HEK293T (cell line): ENCODE results near the gene ALOX12.

Source experiments
- BHLHE40 ChIP-seq: fragments of 450-650 bp; IDR thresholded peaks from 2 replicates; pipeline ENCODE4 v1.6.1; 2016; ENCODE audit warnings: mild to moderate bottlenecking, moderate library complexity, borderline replicate concordance
- FOXM1 ChIP-seq: fragments of 450-650 bp; IDR thresholded peaks from 2 replicates; pipeline ENCODE4 v1.6.1; 2017; ENCODE audit warnings: mild to moderate bottlenecking, borderline replicate concordance
- HDGF ChIP-seq: fragments of 450-650 bp; IDR thresholded peaks from 2 replicates; pipeline ENCODE4 v1.6.1; 2017; ENCODE audit warnings: antibody characterized with exemption, borderline replicate concordance
- SP1 ChIP-seq: fragments of 450-650 bp; IDR thresholded peaks from 2 replicates; pipeline ENCODE4 v1.6.1; 2017
- TARDBP ChIP-seq: fragments of 450-650 bp; IDR thresholded peaks from 2 replicates; pipeline ENCODE4 v1.6.1; 2016
- TF ChIP-seq, protein P1 (sequence below): fragments of 450-650 bp; IDR thresholded peaks from 2 replicates; pipeline ENCODE4 v1.6.1; 2016

DNA sequence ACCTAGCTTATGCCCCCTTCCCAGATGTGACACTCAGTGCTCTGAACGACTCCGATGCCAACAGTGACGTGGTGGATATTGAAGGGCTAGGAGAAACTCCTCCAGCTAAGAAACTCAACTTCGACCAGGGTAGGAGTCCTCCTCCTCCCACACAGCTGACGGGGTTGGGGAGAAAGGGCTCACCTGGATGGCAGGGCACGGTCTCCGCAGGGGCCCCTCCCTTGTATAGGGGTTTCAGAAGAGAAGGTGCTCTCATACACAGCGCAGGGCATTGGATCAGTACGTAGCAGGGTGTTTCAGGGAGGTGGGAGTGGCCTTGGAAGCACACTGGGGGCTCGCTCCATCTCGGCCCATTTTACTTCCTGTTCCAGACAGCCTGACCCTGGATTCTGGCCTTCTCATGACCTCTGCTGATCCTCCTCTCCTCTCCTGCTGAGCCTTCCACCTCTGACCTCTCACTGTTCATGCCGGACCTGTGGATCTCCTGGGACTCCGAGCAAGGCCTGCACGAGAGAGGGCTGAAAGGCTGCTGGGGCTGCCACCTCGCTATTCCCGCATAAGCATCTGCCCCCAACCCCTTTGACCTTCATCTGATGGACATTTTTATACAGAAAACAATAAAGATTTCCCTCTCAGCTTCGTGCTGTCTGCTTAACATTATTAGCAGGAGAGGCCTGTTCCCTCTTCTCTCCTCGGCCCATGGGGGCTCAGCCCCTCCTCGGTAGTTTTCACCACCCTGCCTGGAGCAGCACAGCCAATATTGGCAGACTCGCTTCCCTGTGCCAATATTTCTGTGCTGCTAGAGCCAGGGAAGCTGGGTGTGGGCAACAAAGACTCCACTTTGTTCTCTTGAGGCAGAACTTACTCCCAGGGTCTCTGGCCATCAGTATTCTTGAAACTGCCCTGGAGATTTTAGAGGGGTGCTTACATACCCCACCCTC, 21.3 kb downstream of the ALOX12 start:
- TF ChIP-seq HDGF (no peak), TARDBP (no peak), SP1 (no peak), FOXM1 (no peak), BHLHE40 (no peak)
- TF ChIP-seq, protein P1, sequence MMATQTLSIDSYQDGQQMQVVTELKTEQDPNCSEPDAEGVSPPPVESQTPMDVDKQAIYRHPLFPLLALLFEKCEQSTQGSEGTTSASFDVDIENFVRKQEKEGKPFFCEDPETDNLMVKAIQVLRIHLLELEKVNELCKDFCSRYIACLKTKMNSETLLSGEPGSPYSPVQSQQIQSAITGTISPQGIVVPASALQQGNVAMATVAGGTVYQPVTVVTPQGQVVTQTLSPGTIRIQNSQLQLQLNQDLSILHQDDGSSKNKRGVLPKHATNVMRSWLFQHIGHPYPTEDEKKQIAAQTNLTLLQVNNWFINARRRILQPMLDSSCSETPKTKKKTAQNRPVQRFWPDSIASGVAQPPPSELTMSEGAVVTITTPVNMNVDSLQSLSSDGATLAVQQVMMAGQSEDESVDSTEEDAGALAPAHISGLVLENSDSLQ: no peak
